ENCODE results near the gene TEN1.
A peak's percentile ranks its signal among the peaks of the same experiment; 100 is the strongest.

TEN1 gene

DNA sequence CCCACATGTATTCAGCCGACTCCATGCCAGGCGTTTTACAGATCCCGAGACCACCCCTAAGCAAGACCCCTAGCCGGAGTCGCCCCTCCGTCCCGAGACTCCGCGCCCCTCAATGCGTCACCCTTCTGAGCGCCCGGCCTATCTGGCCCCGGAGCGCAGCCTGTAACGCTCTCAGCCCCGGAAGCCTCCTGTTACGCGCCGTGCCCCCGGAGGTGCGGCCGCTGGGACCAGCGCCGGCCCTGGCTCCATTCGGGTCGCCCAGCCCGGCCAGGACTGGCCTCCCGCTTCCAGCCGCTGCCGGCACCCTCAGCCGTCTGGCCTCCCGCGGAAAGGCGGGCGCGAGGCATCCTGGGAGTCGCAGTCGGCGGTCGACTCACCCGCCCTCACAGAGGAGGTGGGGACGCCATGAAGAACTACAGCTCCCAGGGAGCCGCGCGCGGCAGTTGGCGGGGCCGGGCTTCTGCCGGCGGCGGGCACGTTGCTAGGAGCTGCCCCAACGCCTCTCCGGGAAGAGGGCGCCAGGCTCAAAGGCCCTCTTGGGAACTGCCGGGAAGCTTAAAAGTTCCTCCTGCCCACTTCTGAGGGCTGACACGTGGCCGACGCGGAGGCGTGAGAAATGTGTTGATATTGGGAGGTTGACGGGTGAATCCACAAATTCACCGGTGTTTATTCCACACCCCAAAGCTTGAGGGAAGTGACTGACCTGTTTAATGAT lies 38.2 kb upstream of the TEN1 start, which contains the start of gene FBF1 (continued):
- TF ChIP-seq ZNF433 (tag by site-specific recombination; IDR thresholded peaks at IDR 0.05; ENCODE audit: low read depth) (no peak), EGR2 (tag by site-specific recombination; IDR thresholded peaks at IDR 0.05; ENCODE audit: low read depth) (peak; percentile 82), ZNF830 (tag by site-specific recombination; IDR thresholded peaks at IDR 0.05; ENCODE audit: low read depth) (no peak), ZNF48 (tag by site-specific recombination; IDR thresholded peaks at IDR 0.05) (no peak), ZNF423 (tag by site-specific recombination; IDR thresholded peaks at IDR 0.05) (peak; percentile 90), ZNF501 (tag by site-specific recombination; IDR thresholded peaks at IDR 0.05) (no peak; the same call in none of the 2 replicates), ZNF660 (tag by site-specific recombination; IDR thresholded peaks at IDR 0.05) (0 out of 2 replicates have a peak, but pooled peaks have one; percentile 14), ZNF707 (tag by site-specific recombination; IDR thresholded peaks at IDR 0.05) (no peak), ZNF747 (tag by site-specific recombination; IDR thresholded peaks at IDR 0.05) (no peak), ZNF248 (tag by site-specific recombination; IDR thresholded peaks at IDR 0.05) (no peak), ZNF777 (tag by site-specific recombination; IDR thresholded peaks at IDR 0.05; ENCODE audit: borderline replicate concordance) (no peak), ZNF416 (tag by site-specific recombination; IDR thresholded peaks at IDR 0.05) (no peak), ZNF174 (tag by site-specific recombination; IDR thresholded peaks at IDR 0.05) (no peak), PRDM1 (tag by site-specific recombination; IDR thresholded peaks at IDR 0.05) (no peak), IKZF3 (tag by site-specific recombination; IDR thresholded peaks at IDR 0.05) (peak; percentile 99), ZNF624 (tag by site-specific recombination; IDR thresholded peaks at IDR 0.05) (no peak), ZNF266 (tag by site-specific recombination; IDR thresholded peaks at IDR 0.05; ENCODE audit: low read depth) (no peak), ZNF549 (tag by site-specific recombination; IDR thresholded peaks at IDR 0.05) (no peak), SP3 (tag by site-specific recombination; IDR thresholded peaks at IDR 0.05) (peak; percentile 95), ZXDB (tag by site-specific recombination; IDR thresholded peaks at IDR 0.05) (no peak), SCRT1 (tag by site-specific recombination; IDR thresholded peaks at IDR 0.05; ENCODE audit: borderline replicate concordance) (no peak), ZNF114 (tag by site-specific recombination; IDR thresholded peaks at IDR 0.05) (no peak), ZNF510 (tag by site-specific recombination; IDR thresholded peaks at IDR 0.05; ENCODE audit: insufficient replicate concordance) (no peak)
- TF ChIP-seq, protein P1, sequence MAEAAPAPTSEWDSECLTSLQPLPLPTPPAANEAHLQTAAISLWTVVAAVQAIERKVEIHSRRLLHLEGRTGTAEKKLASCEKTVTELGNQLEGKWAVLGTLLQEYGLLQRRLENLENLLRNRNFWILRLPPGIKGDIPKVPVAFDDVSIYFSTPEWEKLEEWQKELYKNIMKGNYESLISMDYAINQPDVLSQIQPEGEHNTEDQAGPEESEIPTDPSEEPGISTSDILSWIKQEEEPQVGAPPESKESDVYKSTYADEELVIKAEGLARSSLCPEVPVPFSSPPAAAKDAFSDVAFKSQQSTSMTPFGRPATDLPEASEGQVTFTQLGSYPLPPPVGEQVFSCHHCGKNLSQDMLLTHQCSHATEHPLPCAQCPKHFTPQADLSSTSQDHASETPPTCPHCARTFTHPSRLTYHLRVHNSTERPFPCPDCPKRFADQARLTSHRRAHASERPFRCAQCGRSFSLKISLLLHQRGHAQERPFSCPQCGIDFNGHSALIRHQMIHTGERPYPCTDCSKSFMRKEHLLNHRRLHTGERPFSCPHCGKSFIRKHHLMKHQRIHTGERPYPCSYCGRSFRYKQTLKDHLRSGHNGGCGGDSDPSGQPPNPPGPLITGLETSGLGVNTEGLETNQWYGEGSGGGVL (tag by site-specific recombination; IDR thresholded peaks at IDR 0.05), result no peak
- TF ChIP-seq, protein P2, sequence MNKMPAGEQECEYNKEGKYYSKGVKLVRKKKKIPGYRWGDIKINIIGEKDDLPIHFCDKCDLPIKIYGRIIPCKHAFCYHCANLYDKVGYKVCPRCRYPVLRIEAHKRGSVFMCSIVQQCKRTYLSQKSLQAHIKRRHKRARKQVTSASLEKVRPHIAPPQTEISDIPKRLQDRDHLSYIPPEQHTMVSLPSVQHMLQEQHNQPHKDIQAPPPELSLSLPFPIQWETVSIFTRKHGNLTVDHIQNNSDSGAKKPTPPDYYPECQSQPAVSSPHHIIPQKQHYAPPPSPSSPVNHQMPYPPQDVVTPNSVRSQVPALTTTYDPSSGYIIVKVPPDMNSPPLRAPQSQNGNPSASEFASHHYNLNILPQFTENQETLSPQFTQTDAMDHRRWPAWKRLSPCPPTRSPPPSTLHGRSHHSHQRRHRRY (tag by site-specific recombination; IDR thresholded peaks at IDR 0.05), result 0 out of 2 replicates have a peak, but pooled peaks have one; percentile 47
- TF ChIP-seq, protein P3, sequence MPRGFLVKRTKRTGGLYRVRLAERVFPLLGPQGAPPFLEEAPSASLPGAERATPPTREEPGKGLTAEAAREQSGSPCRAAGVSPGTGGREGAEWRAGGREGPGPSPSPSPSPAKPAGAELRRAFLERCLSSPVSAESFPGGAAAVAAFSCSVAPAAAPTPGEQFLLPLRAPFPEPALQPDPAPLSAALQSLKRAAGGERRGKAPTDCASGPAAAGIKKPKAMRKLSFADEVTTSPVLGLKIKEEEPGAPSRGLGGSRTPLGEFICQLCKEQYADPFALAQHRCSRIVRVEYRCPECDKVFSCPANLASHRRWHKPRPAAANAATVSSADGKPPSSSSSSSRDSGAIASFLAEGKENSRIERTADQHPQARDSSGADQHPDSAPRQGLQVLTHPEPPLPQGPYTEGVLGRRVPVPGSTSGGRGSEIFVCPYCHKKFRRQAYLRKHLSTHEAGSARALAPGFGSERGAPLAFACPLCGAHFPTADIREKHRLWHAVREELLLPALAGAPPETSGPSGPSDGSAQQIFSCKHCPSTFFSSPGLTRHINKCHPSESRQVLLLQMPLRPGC (tag by site-specific recombination; IDR thresholded peaks at IDR 0.05), result peak; percentile 47; the same call in 1 of the 2 replicates
- TF ChIP-seq, protein P4, sequence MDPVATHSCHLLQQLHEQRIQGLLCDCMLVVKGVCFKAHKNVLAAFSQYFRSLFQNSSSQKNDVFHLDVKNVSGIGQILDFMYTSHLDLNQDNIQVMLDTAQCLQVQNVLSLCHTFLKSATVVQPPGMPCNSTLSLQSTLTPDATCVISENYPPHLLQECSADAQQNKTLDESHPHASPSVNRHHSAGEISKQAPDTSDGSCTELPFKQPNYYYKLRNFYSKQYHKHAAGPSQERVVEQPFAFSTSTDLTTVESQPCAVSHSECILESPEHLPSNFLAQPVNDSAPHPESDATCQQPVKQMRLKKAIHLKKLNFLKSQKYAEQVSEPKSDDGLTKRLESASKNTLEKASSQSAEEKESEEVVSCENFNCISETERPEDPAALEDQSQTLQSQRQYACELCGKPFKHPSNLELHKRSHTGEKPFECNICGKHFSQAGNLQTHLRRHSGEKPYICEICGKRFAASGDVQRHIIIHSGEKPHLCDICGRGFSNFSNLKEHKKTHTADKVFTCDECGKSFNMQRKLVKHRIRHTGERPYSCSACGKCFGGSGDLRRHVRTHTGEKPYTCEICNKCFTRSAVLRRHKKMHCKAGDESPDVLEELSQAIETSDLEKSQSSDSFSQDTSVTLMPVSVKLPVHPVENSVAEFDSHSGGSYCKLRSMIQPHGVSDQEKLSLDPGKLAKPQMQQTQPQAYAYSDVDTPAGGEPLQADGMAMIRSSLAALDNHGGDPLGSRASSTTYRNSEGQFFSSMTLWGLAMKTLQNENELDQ (tag by site-specific recombination; IDR thresholded peaks at IDR 0.05; ENCODE audit: low read depth), result no peak
- TF ChIP-seq, protein P5, sequence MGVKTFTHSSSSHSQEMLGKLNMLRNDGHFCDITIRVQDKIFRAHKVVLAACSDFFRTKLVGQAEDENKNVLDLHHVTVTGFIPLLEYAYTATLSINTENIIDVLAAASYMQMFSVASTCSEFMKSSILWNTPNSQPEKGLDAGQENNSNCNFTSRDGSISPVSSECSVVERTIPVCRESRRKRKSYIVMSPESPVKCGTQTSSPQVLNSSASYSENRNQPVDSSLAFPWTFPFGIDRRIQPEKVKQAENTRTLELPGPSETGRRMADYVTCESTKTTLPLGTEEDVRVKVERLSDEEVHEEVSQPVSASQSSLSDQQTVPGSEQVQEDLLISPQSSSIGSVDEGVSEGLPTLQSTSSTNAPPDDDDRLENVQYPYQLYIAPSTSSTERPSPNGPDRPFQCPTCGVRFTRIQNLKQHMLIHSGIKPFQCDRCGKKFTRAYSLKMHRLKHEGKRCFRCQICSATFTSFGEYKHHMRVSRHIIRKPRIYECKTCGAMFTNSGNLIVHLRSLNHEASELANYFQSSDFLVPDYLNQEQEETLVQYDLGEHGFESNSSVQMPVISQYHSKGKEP (tag by site-specific recombination; IDR thresholded peaks at IDR 0.05), result no peak; the same call in none of the 2 replicates
- TF ChIP-seq, protein P6, sequence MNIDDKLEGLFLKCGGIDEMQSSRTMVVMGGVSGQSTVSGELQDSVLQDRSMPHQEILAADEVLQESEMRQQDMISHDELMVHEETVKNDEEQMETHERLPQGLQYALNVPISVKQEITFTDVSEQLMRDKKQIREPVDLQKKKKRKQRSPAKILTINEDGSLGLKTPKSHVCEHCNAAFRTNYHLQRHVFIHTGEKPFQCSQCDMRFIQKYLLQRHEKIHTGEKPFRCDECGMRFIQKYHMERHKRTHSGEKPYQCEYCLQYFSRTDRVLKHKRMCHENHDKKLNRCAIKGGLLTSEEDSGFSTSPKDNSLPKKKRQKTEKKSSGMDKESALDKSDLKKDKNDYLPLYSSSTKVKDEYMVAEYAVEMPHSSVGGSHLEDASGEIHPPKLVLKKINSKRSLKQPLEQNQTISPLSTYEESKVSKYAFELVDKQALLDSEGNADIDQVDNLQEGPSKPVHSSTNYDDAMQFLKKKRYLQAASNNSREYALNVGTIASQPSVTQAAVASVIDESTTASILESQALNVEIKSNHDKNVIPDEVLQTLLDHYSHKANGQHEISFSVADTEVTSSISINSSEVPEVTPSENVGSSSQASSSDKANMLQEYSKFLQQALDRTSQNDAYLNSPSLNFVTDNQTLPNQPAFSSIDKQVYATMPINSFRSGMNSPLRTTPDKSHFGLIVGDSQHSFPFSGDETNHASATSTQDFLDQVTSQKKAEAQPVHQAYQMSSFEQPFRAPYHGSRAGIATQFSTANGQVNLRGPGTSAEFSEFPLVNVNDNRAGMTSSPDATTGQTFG (tag by site-specific recombination; IDR thresholded peaks at IDR 0.05; ENCODE audit: borderline replicate concordance), result no peak
